DMS114 treated with DMSO at 0.1 percent for 48 hours (cell line): ENCODE results near the gene LRRC36.
A peak's percentile ranks its signal among the peaks of the same experiment; 100 is the strongest.

Experiments
- DNase-seq: peaks from one replicate; lab custom pipeline; 2025; ENCODE audit not compliant: unreplicated experiment; lab: John Stamatoyannopoulos, UW

LRRC36 gene

GRCh38 chr16:67423015-67423414, 96.4 kb downstream of the LRRC36 start:
- DNase-seq, result no peak

GRCh38 chr16:67423611-67424260, 97.1 kb downstream of the LRRC36 start:
- DNase-seq, result no peak

GRCh38 chr16:67424261-67424615, 97.6 kb downstream of the LRRC36 start:
- DNase-seq, result no peak

- DNase-seq, result no peak
These were observed 98.4 kb downstream of the LRRC36 start for GRCh38 chr16:67425061-67425460.

GRCh38 chr16:67425580-67425979, 99.0 kb downstream of the LRRC36 start:
- DNase-seq, result no peak

GRCh38 chr16:67426022-67426421, 99.4 kb downstream of the LRRC36 start:
- DNase-seq, result no peak

- no peak for DNase-seq
These were observed 100.3 kb downstream of the LRRC36 start for GRCh38 chr16:67426950-67427349.

GRCh38 chr16:67428146-67428731, 101.6 kb downstream of the LRRC36 start:
- peak; percentile 65 for DNase-seq

GRCh38 chr16:67429053-67429798, 102.6 kb downstream of the LRRC36 start:
- DNase-seq, result no peak

GRCh38 chr16:67429799-67430503, 103.3 kb downstream of the LRRC36 start:
- no peak for DNase-seq

GRCh38 chr16:67430504-67430976, 103.9 kb downstream of the LRRC36 start:
- no peak for DNase-seq

GRCh38 chr16:67430977-67431774, 104.6 kb downstream of the LRRC36 start, which contains the start of gene HSD11B2:
Gene HSD11B2, plus strand, starts transcription at chr16:67431121. Its CDS starts 128 bp downstream, at chr16:67431249.
- no peak for DNase-seq

- DNase-seq, result no peak
These were observed 105.3 kb downstream of the LRRC36 start for GRCh38 chr16:67431775-67432505.

- DNase-seq, result no peak
These were observed 105.9 kb downstream of the LRRC36 start for GRCh38 chr16:67432506-67432890.

GRCh38 chr16:67433131-67433719, 106.6 kb downstream of the LRRC36 start:
- DNase-seq, result no peak
